ENCODE measurements around the gene SLC12A7.

The SLC12A7 gene

DNA sequence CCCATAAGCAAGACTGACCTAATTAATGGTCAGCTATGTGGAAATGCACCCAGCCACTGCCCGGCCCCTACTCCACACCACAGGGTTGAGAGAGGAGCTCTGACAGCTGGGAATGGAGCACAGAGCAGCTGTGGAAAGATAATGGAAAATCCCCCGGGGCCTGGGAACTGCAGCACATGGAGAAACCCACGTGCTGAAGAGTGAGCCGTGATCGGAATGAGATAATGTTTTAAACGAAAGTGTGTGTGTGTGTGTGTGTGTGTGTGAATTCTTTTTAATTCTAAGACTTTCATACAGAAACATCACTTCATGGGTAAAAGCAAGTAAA is 13.1 kb upstream of the SLC12A7 start:
- peak; percentile 65 for DNase-seq (ENCODE audit: low spot score)

DNA sequence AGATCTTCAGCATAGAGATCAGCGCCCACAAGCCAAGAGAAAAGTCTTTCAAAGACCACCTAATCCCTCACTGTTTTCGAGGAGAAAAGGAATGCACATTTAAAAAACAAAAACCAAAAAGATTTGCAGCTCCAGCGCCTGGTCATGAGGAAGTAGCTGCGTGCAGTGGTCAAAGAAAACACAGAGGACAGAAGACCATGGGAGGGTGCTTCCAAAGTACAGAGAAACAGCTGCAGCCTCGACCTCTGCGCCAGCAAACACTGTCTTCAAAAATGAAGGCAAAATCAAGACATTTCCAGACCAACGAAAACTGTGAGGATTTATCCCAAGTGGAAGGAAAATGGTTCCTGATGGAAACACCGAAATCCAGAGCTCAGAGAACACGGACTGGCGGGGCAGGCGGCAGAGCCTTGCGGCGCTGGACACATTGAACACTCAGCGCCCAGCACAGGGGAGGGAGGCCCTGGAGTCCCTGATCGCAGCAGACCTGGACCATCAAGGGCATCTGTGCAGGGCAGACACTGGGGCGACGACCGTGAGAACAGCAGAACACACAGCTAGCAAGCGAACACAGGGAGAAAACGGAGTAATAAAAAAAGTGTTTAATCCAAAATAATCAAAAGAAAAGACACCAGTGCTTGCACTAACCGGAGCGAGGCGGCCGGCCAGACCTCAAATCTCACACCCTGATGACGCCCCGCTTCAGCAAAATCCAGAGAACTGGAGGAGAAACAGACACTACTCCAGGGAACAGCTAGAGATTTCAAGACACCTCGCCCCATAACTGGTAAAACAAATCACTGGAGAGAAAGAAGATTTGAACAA is 12.6 kb upstream of the SLC12A7 start:
- no peak for DNase-seq (ENCODE audit: low spot score)

DNA sequence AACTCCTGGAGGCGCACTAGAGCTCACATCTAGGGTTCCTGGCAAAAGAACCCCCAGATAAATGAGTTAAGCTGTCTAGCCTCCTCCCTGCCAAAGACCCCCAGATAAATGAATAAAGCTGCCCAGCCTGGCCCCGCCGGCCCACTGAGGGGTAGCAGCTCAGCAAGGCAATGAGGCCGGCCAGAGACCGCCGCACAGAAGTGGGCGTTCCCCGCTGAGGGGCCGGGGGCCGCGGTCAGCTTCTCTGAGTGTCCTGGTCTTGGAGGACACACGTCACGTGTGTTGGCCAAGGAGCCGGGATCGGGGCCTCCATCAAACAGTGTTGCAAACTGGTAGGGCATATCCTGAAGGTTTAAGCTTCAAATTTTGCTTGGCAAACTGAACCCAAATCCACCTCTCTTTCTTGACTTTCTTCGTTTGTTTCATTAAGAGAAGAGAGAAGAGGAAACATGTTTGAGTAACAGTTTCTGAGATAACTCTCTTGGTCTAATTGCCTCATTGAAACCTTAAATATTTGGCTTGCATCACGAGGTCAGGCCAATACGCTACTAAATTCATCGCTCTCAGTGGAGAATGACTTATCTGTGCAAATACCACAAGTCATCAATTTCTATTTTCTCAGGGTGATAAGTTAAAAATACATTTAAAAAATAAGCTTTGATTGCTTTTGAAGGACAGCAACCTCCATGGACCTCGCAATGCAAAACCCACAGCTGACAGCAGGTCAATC is 11.7 kb upstream of the SLC12A7 start:
- DNase-seq (ENCODE audit: low spot score): no peak

DNA sequence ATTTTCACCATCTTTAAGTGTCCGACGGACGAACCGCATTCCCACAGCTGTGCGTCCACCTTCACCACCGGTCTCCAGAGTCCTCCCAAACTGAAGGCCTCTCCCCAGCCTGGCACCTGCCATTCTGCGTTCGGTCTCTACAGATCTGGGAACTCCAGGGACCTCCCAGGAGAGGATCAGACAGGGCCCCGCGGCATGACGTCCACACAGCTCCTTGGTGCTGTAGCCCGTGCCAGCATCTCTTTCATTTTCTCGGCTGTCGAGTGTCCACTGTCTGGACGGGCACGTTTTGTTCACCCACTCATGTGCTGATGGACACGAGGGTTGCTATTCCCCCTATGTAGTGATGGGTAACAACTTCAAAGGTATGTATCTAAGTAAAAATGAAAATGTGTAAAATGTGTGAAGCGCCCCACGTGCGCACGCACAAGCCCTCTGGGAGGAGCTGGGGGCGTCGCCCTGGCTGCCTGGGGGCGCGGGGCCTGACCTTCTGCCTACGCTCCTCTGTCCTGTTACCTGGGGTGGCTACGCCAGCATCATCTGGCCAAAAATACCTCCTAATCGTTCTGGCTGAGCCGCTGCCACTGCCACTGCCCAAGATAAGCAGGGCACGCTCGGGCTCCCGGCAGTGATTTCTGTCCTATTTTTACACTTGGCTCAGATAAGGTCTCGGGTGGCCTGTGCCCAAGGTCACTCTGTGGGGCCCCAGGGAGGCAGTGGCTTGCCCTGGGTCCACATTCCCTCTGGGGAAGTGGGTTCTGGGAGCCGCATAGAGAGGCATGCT is 10.8 kb upstream of the SLC12A7 start:
- no peak for DNase-seq (ENCODE audit: low spot score)

DNA sequence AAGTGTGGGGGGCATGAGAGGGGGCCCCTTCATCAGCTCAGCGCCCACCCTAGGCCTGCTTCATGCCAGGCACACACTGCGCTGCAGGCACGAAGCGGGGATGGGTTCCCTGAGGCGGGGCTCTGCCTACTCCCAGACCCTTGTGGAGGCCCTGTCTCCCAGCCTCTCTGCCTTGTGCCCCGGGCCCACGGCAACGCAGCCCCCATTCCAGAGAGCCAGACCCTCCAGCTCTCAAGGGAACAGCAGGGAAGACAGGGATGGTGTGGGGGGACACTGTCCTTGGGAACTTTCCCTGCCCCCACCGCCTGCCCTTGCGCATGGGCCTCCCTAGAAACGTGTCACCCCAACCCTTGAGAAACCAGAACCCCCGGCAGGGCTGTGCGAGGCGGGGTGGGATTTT is 10.0 kb upstream of the SLC12A7 start:
- DNase-seq (ENCODE audit: low spot score): no peak

DNA sequence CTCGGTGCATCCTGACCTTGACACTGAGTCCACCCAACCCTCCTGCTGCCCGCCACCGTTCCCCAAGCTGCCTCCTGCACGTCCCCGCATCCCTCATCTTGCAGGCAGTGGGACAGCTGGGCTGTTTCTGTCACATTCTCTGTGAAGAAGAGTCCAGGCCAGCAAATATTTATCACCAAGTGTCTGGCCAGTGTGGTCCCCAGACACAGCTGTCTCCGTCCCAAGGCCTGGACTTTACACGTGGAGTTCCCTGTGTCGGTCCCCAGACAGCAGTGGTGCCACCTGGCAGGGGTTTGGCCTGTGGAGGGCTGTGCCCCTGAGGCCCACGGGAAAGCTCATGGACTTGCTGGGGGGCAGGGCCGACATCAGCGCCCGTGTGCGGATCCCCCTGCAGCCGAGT is 9.2 kb upstream of the SLC12A7 start:
- DNase-seq (ENCODE audit: low spot score): no peak

DNA sequence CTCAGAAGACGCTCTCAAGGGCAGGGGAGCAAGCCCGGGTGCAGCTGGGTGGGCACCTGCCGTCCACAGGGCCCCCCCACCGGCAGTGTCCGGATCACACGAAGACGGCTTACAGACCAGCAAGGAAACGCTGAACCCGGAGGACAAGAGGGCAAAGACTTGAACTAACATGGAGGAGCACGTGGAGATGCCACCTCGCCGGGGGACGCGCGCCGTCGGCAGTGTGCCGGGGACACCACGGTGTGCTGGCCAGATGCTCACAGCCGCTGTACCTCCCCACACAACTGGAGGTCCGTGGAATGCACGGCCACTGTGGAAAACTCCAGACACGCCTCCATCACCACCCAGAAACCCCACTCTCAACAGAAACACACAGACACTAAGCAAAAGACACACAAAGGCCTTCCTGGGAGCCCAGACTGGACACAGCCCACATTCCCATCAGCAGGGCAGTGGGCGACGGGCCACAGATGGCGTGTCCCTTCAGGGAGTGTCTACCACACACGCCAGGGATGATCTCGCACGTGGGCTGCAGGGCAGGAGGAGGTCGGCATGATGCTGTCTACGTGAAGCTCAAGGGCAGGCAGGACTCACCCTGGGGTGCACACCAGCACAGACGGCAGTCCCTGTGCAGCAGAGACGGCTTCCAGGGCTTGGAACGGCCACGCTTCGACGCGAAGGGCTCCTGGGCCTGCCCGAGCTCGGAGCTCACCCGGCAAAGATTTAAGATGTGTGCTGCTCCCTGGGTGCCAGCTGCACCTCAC is 8.6 kb upstream of the SLC12A7 start:
- no peak for DNase-seq (ENCODE audit: low spot score)

DNA sequence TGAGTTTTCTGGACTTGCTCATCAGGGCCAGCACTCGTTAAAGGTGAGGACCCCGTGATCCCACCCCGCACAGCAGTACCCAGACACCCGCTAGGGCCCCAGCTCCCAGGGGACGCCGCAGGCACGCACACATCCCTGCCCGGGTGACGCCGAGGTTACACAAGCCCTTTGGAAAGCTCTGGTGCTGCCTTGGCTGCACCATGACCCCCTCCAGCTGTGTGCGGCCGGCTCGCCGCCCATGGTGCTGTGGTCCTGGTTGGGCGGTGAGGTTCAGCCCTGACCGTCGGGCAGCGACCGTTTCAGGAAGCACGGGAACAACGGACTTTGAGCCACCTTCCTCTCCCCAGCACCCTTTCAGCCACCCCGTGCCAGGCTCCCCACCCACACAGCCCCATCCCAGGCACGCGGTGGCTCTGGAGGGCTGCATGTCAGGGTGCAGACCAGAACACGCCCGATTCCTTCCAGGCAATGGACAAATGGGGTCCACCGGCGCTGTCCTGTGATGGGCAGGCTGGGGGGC is 7.5 kb upstream of the SLC12A7 start:
- DNase-seq (ENCODE audit: low spot score): no peak

DNA sequence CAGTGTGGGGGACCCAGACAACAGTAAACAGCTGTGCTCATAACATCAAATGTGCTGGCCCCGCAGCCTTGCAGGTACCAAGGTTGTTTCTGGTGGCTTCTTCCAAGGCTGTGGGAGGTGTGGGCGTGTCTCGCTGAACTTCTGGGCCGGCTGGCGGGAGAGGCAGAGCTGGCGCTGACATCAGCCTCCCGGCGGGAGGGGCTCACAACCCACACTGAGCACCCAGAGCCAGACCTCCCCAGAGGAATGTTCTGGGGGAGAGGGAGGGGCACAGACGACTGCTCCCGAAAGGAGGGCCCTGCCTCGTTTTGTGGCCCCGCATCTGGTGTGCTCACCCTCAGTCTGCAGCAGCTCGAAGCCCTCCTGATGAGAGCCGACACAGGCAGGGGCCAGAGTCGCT is 6.9 kb upstream of the SLC12A7 start:
- no peak for DNase-seq (ENCODE audit: low spot score)

DNA sequence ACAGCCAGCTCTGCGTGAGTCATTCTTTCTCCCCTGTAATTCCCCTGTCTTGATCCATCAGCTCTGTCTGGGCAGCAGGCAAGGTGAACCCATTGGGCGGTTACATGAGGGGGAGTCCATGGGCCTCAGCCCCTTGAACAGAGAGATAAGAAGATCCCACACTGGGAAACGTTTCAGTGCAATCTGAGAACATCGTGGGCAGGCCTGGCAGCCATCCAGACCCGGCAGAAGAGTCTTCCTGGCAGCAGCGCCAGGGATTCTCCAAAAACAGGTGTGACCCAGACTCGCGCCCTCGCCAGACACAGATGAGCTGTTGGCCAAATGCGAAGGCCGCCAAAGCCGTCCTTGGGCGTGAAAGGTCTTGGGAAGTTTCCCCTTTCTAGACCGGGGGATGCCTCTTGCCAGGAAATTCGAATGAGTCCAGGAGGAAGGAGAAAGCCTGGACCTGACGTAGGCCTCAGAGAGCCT is 6.4 kb upstream of the SLC12A7 start:
- DNase-seq (ENCODE audit: low spot score): no peak

DNA sequence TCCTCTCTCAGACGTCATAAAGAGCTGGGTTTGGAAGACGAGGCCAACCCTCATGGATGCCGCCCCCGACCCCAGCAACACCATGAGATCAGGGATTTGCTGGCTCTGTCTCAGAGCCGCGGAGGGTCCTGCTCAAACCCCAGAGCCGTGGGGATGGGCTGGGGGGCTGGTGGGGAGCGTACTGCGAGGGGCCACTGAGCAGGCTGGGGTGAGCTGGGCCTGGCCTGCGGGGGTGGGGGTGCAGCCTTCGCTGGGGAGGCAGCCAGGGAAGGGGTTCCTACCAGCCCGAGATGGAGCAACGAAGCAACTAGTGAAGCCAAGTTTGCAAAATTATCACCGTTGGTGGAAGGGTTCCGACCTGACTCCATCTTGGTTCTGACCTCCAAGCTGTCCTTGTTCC is 5.1 kb upstream of the SLC12A7 start:
- DNase-seq (ENCODE audit: low spot score): no peak

DNA sequence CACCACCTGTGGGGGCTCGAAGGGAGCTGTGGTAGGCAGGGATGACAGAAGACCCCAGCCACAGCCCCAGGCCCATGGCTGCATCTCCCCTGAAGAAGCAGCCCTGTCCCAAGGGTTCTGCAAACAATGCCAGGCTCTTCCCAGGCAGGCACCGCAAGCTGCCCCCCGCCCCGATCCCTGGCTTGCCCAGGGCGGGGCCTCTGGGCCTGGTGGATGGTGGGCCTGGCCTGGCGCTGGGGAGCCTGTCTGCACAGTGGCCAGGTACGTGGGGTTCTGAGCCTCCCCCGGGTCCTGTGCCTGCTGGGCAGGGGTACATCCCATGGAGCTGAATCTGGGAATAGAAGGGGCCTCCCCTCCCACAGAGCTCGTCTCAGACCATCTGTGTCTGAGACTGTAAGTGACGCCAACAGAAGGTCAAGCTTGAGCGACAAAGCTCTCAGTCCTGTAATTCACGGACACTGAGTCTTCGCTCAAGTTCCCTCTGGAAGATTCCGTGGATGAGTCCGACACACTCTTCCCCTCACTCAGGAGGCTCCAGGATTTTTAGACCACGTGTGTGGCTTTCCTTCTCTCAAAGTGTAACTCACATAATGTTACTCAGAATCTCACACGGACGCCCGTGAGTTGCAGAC is 4.4 kb upstream of the SLC12A7 start:
- DNase-seq (ENCODE audit: low spot score): no peak

DNA sequence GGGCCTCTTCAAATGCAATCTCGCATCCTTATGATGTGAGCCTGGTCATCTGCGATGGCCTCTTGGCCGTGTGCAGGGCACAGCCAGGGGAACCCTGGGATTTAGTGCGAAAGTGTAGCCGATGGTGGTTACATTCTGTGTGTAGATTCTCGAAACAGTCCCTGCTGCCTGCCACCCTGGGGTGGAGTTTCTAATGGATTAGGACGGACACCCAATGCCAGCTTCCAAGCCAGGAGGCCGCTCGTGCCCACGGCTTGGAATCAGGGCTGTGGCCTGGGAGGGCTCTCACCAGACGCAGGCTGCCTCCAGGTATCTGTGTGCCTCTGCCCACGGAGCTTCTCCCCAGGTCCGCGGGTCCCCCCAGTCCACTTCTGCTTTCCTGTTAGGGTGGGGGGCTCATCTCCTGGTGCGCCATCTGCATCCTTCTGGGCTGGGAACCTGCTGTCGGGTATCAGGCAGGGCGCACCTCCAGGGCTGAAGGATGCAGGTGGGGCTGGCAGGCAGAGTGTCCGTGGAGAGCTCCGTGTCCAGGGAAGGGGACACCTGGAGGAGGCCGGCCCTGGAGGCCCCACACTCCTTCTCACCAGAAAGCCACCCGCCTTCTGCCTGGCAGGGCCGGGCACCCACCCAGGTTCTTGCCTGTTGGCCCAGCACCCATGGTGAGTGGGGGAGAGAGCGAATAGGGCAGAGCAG is 3.4 kb upstream of the SLC12A7 start:
- DNase-seq (ENCODE audit: low spot score): no peak

DNA sequence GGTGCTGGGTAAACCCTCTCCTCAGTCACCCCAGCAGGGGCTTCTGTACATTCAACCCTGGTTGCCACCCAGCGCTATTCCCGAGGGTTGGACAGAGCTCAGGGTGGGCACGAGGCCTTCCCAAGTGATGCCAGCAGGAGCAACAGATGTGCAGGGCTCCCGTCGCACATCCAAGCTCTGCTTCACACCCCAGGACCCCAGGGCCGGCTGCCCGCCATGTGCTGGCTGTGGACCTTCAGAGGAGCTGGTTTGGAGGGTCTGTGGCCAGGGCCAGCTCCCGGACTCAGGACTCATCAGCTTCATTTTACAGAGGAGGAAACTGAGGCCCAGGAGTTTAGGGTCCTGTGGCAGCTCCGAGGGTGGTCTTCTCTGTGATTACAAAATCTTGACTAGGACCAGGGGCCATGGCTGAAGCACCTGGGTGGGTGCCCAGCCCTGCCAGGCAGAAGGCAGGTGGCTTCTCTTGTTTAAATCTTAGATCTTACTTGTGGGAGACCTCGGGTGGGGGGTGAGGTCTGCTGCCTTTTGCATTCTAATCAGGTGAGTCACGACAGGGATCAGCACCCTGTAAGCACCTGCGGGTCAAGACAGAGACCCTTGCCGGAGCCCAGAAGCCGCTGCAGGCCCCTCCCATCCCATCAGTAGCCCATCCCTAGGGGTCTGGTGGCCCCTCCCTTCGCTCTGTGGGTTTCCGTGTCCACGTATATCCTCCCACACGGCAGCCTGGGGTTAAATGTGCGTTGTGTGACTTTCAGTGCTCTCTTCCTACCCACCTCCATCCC is 2.1 kb upstream of the SLC12A7 start:
- no peak for DNase-seq (ENCODE audit: low spot score)

DNA sequence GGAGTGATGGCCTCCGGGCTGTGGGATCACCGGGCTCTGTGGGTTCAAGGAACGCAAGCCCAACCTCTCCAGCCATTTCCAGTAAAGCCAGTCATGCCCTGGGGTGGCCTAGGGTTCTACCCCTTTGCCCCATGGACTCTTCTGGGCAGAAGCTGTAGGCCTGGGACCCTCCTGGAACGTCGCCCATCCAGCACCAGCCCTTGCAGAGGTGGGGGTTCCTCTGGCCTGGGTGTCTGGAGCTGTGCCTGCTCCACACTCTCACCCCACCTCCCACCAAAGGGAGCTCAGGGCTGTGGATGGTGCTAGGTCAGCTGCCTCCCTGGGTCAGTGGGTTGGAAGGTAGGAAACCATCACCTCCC is 1.4 kb upstream of the SLC12A7 start:
- no peak for DNase-seq (ENCODE audit: low spot score)

DNA sequence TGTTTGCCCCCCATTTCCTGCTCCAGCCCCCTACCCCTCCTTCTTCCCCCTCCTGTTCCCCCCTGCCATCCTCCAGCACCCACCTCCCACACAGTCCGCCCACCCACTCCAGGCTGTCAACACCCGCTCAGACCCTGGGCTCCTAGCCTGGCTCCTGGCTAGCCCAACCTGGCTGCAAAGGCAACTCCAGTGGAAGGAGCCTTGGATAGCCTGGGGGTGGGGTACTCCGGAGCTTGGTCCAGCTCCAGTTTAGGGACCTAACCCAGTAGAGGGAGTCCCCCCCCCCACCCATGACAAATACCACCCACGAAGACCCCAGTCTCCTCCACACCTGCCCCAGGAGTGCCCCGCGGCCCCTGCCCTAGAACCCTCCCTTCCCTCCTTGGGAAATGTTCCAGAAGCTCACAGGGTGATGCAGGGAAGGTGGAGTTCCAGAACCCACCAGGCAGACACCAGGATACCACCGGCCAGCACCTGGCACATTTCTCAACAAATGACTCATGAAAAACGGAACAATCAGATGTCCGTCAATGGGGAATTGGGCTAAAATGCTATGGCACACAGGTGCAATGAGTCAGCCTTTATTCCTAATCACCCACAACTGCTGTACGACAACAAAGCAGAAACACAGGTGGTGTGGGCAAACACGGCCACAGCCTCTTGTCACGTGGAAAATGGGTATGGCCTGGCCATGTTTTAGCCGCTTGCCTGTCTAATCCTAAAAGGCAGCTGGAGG is 901 bp upstream of the SLC12A7 start:
- no peak for DNase-seq (ENCODE audit: low spot score)

DNA sequence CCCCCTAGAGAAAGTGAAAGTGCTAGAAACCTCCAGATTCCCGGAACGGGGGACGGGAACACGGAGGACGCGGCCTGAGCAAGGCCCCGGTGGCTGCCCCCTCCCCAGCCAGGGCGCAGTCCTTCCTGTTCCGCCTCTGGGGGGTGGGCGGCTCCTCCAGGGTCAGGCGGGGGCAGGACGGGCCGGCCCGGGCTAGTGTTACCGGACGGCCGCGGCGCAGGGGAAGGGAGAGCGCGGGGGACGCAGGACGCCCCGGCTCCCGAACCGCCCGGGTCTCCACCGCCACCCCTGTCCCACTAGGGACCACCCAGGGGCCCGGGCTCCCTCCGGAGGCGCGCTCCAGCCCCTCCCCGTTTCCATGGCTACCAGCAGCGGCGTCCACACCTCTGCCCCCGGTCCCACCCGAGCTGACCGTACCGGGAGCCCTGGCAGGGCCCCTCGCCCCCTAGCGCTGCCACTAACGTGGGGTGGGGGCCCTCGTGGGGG is 579 bp downstream of the SLC12A7 start:
- peak; percentile 63 for DNase-seq (ENCODE audit: low spot score)

DNA sequence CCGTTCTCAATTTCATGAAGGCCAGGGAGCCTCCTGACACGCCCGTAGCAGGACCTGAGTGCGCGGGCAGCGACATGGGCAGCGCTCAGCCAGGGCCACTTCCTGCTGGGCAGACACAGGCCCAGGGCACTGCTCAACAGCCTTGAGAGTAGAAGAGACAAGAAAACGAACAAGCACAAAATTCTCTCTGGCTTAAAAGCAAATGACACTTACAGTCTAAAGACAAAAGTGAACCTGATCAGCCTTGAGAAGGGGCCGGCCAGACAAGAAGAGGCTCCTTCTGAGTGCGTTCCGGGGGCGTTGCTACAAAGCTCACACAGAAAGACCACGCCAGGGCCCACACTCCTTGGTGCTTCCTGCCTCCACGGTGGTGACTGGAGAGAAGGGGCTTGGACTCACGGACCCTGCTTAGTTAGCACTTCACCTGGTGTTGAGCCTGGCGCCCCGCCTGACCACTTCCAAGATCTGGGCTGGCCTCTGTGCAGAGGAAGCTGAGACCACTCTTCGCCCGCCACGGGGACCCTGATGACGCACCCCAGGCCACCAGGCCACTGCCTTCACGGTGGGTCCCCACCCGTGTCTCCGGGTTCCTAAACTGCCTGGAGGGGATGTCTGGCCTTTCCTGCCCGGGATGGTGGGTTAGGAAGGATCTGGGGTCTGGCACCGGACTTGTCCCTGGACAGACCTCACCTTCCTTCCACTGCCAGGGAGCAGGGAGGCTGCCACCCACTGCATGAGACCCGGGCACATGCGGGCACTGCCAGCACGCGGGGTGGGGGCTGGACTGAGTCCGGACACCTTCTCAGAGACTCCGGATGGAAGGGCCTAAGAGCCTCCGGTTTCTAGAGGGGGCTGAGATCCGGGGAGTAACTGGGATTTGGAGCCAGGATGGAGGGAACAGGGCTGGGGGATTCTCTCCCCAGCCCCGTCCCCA is 1.3 kb downstream of the SLC12A7 start:
- DNase-seq (ENCODE audit: low spot score): peak; percentile 63
